ENCODE data around the gene KCNA10.
"Not testable (repeated sequence)": the region's sequence is repeated elsewhere in the genome, so short reads cannot be mapped to it uniquely, and the experiment has no call there.

Gene KCNA10

GRCh38 chr1:110533230-110533629, 14.3 kb upstream of the KCNA10 start:
- no peak for DNase-seq

- no peak for DNase-seq
Measured at GRCh38 chr1:110529011-110529410, 10.0 kb upstream of the KCNA10 start.

DNA sequence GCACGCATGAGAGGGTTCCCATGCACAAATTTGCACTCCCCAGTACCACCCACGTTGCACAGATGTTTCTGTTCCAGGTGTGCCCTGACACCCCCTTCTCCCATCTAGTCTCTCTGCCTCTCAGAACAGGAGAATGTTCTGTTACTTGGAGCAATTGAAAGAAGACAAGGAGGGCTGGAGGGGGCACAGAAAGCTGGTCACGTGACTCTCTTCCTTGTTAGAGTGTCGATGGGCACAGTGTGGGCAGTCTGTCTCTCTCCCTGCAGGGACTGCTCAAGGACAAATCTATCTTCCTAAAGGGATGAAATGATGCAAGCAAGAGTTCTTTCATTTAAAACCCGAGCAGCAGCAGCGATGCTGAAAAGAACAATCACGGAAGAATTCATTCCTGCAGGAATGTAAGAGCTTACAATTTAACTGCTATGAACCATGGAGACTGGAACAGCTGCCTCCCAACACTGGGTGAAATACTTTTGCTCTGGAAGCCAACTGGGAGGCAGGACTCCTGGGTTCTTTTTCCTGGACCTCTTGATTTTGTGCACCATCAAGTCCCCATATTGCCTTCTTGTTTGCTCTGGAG, 7.3 kb upstream of the KCNA10 start:
- no peak for DNase-seq

GRCh38 chr1:110525249-110525595, 6.2 kb upstream of the KCNA10 start:
- no peak for DNase-seq

GRCh38 chr1:110524311-110525248, 5.6 kb upstream of the KCNA10 start:
- peak; percentile 58 to 72 for DNase-seq

DNA sequence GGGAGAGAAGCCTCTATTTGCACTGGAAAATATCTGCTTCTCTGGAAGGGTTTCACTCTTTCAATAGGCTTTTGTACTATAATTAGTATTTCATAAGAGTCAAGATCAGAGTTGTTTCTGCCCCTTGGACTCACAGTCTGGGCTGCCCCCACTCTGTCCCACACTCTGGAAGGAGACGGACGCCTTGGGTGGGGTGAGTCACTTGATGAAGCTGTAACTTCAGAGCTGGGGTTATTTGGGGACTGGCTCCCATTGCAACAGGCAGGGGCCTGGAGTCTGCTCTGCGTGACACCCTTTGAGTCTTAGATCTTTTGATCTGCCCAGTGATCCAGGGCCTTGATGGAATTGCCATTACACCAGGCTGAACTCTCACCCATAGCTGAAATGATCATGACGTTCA, 4.0 kb upstream of the KCNA10 start:
- DNase-seq: no peak

- DNase-seq: no peak
Measured at GRCh38 chr1:110522560-110522959, 3.6 kb upstream of the KCNA10 start.

- DNase-seq: no peak
Measured at GRCh38 chr1:110520827-110521226, 1.9 kb upstream of the KCNA10 start.

DNA sequence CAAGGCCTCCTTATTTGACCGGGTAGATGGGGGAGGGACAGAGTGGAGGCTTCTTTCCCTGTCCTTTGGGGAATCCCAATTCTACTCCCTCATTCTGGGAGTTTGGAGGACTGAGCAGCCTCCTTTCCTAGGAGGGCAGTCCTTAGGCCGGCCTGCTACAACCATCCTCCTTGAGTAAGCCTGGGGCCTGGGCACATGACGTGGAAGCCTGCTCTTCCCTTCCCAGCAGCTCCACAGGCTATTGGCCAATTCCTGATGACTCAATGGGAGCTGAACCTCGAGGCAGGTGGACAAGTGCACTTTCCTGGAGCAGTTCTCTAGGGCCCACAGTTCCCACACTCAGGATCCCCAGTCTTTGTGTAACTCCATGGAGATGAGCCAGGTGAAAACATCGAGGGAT, 3.1 kb downstream of the KCNA10 start:
- no peak for DNase-seq

GRCh38 chr1:110515041-110515440, 3.9 kb downstream of the KCNA10 start:
- no peak for DNase-seq

- DNase-seq: no peak
Measured at GRCh38 chr1:110513511-110513910, 5.5 kb downstream of the KCNA10 start.

DNA sequence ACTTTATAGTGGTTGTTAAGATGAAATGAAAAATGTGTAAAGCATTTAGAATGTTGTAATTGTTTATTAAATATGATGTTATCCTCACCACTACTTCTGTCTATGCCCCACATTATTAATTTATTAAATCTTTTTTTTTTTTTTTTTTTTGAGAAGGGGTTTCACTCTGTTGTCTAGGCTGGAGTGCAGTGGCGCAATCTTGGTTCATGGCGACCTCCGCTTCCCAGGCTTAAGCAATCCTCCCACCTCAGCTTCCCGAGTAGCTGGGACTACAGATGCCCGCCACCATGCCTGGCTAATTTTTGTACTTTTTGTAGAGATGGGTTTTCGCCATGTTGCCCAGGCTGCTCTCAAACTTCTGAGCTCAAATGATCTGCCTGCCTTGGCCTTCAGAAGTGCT, 7.5 kb downstream of the KCNA10 start:
- DNase-seq: no peak

GRCh38 chr1:110510921-110511320, 8.1 kb downstream of the KCNA10 start:
- not testable (repeated sequence) for DNase-seq

- no peak for DNase-seq
Measured at GRCh38 chr1:110509655-110510054, 9.3 kb downstream of the KCNA10 start.

DNA sequence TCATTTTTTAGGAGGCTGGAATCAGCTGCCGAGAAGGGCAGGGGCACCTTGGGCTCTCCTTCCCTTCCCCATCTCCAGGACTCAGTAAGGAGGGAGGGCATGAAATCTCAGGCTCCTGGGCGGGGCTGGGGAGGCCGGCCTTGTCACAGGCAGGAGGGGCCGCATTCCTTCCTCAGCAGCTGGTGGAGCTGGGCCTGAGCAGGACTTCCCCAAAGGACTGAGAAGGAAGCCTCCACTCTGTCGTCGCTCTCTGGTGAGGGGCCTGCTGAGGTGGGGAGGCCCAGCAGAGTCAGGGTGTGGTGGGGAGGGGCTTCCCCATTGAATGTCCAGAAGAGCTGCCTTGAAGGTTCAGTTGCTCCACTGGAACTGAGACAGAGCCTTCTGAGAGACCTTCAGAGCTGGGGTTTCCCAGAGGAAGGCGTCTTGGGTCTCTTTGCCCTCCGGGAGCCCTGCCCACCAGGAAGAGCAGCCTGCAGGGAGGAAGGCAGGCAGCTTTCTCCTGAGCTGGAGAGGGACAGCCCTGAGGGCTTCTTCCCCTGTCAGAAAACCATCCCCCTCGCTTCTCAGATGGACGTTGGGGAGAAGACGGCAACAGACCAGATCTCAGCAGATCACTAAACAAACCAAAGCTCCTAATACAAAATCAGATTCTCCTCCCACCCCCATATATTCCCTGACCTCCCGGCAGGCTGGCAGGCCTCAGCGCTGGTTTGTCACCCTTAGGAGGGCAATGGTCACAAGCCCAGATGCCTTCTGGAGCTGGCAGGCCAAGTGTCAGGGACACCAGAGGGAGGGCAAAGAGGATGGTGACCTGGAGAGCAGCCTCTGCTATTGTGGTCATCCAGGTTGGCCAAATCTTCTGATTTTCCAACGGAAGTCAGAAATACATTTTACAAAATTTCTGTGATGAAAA, 10.7 kb downstream of the KCNA10 start:
- no peak for DNase-seq

- DNase-seq: no peak
Measured at GRCh38 chr1:110506541-110506940, 12.4 kb downstream of the KCNA10 start.

GRCh38 chr1:110505596-110505995, 13.4 kb downstream of the KCNA10 start:
- no peak for DNase-seq

- no peak for DNase-seq
Measured at GRCh38 chr1:110504226-110504625, 14.7 kb downstream of the KCNA10 start.

GRCh38 chr1:110503471-110503870, 15.5 kb downstream of the KCNA10 start:
- no peak for DNase-seq

DNA sequence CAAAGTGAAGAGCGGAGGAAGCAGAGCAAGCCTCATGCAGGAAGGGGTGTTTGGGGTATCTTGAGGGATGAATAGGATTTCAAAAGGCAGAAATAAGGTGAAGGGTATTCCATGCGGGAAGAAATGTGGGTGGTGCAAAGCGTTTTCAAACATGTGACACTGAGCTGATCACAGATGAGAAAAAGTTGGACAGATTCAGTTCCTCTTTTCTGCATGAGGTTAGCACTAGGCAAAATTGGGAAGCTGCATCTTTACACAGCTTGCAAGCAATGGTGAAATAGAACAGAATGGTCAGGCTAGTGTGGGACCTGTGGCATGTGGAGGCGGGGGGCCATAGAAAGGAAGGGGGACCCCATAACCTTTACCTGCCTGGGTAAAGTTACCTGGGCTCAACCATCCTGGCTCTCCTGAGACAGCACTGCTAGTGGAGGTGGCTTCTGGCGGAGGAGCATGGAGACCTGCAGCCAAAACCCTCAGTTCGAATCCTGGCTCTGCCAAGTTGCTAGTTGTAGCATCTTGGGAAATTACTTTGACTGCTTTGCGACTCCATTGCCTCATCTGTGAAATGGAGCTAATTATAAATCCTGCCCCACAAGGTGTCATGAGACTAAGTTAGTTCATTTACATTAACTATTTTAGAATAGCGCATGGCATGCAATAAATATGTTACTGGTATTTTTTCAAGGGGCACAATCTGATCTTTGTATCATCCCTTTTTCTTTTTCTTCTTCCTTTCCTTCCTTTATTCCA, 16.4 kb downstream of the KCNA10 start:
- DNase-seq: no peak

- no peak for DNase-seq
Measured at GRCh38 chr1:110501488-110502132, 17.4 kb downstream of the KCNA10 start.

- DNase-seq: no peak
Measured at GRCh38 chr1:110498270-110498669, 20.7 kb downstream of the KCNA10 start.
